Stimulated activated CD4-positive, alpha-beta T cell treated with anti-CD3 and anti-CD28 coated beads, TNF-alpha, amount 100 ng/mL, for 48 hours (primary cell): ENCODE results near the gene MERTK.

Experiments used
- DNase-seq, 3 donors: peaks; one replicate each; pipeline ENCODE4 v3.0.0-alpha.2; 2020; ENCODE audit warnings: low read depth in 3 of 3

The MERTK gene

GRCh38 chr2:111977240-111977639 lies 78.8 kb downstream of the MERTK start:
- no peak for DNase-seq

- no peak for DNase-seq
Measured at GRCh38 chr2:111978452-111979170, 80.2 kb downstream of the MERTK start.

- no peak for DNase-seq
Measured at GRCh38 chr2:111981666-111982065, 83.3 kb downstream of the MERTK start.

GRCh38 chr2:111982822-111983221 lies 84.4 kb downstream of the MERTK start:
- DNase-seq: no peak

GRCh38 chr2:111983478-111984212 lies 85.2 kb downstream of the MERTK start:
- no peak for DNase-seq

GRCh38 chr2:111984213-111984604 lies 85.8 kb downstream of the MERTK start:
- no peak for DNase-seq

GRCh38 chr2:111985514-111985913 lies 87.1 kb downstream of the MERTK start:
- no peak for DNase-seq

GRCh38 chr2:111986116-111986900 lies 87.9 kb downstream of the MERTK start:
- no peak for DNase-seq

GRCh38 chr2:111990375-111990774 lies 92.0 kb downstream of the MERTK start:
- no peak for DNase-seq

- DNase-seq: no peak
Measured at GRCh38 chr2:111990856-111991255, 92.4 kb downstream of the MERTK start.

GRCh38 chr2:111994042-111994441 lies 95.6 kb downstream of the MERTK start:
- no peak for DNase-seq

GRCh38 chr2:111995148-111995547 lies 96.7 kb downstream of the MERTK start:
- DNase-seq: no peak

GRCh38 chr2:111999809-112000208 lies 101.4 kb downstream of the MERTK start:
- no peak for DNase-seq

GRCh38 chr2:112000399-112001135 lies 102.2 kb downstream of the MERTK start:
- DNase-seq: no peak

GRCh38 chr2:112001136-112001715 lies 102.8 kb downstream of the MERTK start:
- no peak for DNase-seq

GRCh38 chr2:112001942-112002341 lies 103.5 kb downstream of the MERTK start:
- no peak for DNase-seq

GRCh38 chr2:112003576-112004252 lies 105.3 kb downstream of the MERTK start:
- no peak for DNase-seq

GRCh38 chr2:112004253-112004645 lies 105.8 kb downstream of the MERTK start:
- DNase-seq: no peak

- DNase-seq: no peak
Measured at GRCh38 chr2:112005406-112006075, 107.1 kb downstream of the MERTK start.

GRCh38 chr2:112006076-112006410 lies 107.6 kb downstream of the MERTK start:
- DNase-seq: no peak

GRCh38 chr2:112007493-112007892 lies 109.1 kb downstream of the MERTK start:
- no peak for DNase-seq
